Stimulated activated CD8-positive, alpha-beta memory T cell treated with anti-CD3 and anti-CD28 coated beads, Interleukin-15, amount 100 ng/mL, for 4 hours (primary cell): ENCODE data around the gene AOPEP.
"Not testable (repeated sequence)": the region's sequence is repeated elsewhere in the genome, so short reads cannot be mapped to it uniquely, and the experiment has no call there.

Experiments used
- DNase-seq, 2 donors: peaks; one replicate each; pipeline ENCODE4 v3.0.0-alpha.2; 2020; ENCODE audit warnings: low read depth in 2 of 2

Gene AOPEP

GRCh38 chr9:94870793-94871558, 144.5 kb downstream of the AOPEP start:
- DNase-seq: peak in 1 of 2 donors; percentile 9

- DNase-seq: no peak
Measured at GRCh38 chr9:94872083-94872833, 145.8 kb downstream of the AOPEP start.

- no peak for DNase-seq
Measured at GRCh38 chr9:94872891-94873511, 146.5 kb downstream of the AOPEP start.

GRCh38 chr9:94874316-94874715, 147.8 kb downstream of the AOPEP start:
- no peak for DNase-seq

- DNase-seq: no peak
Measured at GRCh38 chr9:94875300-94876020, 149.0 kb downstream of the AOPEP start.

- not testable (repeated sequence) for DNase-seq
Measured at GRCh38 chr9:94878804-94879203, 152.3 kb downstream of the AOPEP start.

GRCh38 chr9:94879230-94879629, 152.7 kb downstream of the AOPEP start:
- no peak for DNase-seq

- DNase-seq: no peak
Measured at GRCh38 chr9:94881023-94881422, 154.5 kb downstream of the AOPEP start.

GRCh38 chr9:94881454-94881853, 155.0 kb downstream of the AOPEP start:
- no peak for DNase-seq

- DNase-seq: no peak
Measured at GRCh38 chr9:94881940-94882339, 155.4 kb downstream of the AOPEP start.

- no peak for DNase-seq
Measured at GRCh38 chr9:94882966-94883641, 156.6 kb downstream of the AOPEP start.

GRCh38 chr9:94885854-94886447, 159.5 kb downstream of the AOPEP start:
- DNase-seq: no peak

GRCh38 chr9:94887721-94888120, 161.2 kb downstream of the AOPEP start:
- no peak for DNase-seq

GRCh38 chr9:94888775-94889174, 162.3 kb downstream of the AOPEP start:
- no peak for DNase-seq

- no peak for DNase-seq
Measured at GRCh38 chr9:94889628-94890027, 163.1 kb downstream of the AOPEP start.

GRCh38 chr9:94891183-94891582, 164.7 kb downstream of the AOPEP start:
- no peak for DNase-seq

- no peak for DNase-seq
Measured at GRCh38 chr9:94892675-94893074, 166.2 kb downstream of the AOPEP start.

- no peak for DNase-seq
Measured at GRCh38 chr9:94894094-94894699, 167.7 kb downstream of the AOPEP start.

- no peak for DNase-seq
Measured at GRCh38 chr9:94895668-94896067, 169.2 kb downstream of the AOPEP start.

- no peak for DNase-seq
Measured at GRCh38 chr9:94896512-94896911, 170.0 kb downstream of the AOPEP start.
